HT1080 (cell line): ENCODE results near the gene FXN. TPM values are rescaled to one million over a fixed set of nuclear protein-coding genes. Genes with fewer than 3 reads are reported as not detected.
A peak's percentile ranks its signal among the peaks of the same experiment; 100 is the strongest.
"Not testable (repeated sequence)": the region's sequence is repeated elsewhere in the genome, so short reads cannot be mapped to it uniquely, and the experiment has no call there.

Experiments used
- DNase-seq: peaks from one replicate; pipeline ENCODE4 v3.0.0-alpha.2; 2015; ENCODE audit warnings: low read depth
- total RNA-seq: library from RNA; depleted of rRNA; stranded (reverse); fragments of >200 nt; shearing (Covaris generic); gene quantifications from 2 replicates; pipeline ENCODE4 v1.2.3, GENCODE V29; 2014

The FXN gene
- total RNA-seq, 1 experiment from 2014 or later = 31.9 TPM

DNA sequence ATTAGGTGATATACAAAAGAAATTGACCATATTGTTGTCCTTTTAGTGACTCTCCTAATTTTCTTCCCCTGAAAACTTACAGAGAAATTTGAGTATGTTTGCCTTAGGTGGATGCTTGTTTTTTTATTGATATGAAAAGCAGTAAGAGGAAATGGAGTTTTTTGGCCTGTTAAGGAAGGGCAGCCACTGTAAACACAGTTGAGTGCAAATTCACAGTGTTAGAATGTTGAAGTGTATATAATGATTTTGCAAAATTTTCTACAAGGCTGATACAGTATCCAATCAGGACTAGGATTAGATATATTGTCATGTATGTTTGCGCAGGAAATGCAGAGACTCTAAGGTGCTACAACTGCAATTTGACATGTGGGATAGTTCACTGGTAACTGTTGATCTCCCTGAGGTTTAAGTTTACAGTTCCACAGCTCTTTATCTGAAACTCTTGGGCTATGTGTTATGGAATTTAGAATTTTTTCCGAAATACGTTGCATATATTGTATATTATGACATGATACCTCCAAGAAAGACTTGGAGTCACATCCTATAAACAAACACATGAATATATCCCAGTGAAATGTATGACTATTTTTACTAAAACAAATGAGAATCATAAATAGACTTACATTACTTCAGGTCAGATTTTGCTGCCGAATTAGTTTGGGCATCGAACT is 62.5 kb downstream of the FXN start:
- no peak for DNase-seq

DNA sequence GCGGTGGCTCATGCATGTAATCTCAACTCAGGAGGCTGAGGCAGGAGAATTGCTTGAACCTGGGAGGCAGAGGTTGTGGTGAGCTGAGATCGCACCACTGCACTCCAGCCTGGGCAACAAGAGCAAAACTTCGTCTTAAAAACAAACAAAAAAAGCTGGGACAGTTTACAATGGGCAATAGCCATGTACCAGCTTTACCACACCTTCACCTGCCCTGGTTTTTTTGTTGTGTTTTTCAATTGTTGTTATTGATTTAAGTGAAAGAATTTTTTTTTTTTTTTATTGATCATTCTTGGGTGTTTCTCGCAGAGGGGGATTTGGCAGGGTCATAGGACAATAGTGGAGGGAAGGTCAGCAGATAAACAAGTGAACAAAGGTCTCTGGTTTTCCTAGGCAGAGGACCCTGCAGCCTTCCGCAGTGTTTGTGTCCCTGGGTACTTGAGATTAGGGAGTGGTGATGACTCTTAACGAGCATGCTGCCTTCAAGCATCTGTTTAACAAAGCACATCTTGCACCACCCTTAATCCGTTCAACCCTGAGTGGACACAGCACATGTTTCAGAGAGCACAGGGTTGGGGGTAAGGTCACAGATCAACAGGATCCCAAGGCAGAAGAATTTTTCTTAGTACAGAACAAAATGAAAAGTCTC is 67.9 kb downstream of the FXN start:
- not testable (repeated sequence) for DNase-seq

DNA sequence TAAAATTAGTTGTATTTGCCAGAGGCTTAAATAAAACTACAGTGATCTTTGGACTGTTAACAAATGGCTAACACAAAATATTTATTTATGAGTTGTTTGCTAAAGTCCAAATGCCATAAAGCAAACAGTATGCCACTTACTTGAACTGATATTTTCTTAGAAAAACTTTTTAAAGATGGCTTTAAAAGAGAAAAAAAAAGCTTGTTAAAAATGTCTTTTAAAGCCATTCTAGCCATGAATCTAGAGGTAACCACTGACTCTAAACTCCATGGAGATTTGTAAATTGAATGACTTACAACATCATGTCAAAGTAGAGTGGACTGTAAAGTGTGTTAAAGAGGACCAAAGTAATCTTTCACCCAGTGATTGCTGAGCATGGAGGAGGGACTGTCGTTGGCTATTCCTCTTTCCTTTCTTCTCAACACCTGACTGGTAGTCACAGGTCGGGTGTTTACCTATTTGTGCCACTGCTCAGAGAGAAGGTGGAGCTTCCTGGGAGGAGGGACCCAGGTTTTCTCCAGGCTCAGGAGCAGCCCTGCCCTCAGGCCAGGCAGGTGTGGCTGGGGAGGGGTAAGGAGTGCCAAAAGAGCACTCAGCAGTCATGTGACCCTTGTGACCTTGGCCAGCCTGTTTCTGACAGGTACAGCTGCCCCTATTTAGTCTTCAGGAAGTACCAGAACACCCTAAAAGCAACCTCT is 69.4 kb downstream of the FXN start:
- no peak for DNase-seq

DNA sequence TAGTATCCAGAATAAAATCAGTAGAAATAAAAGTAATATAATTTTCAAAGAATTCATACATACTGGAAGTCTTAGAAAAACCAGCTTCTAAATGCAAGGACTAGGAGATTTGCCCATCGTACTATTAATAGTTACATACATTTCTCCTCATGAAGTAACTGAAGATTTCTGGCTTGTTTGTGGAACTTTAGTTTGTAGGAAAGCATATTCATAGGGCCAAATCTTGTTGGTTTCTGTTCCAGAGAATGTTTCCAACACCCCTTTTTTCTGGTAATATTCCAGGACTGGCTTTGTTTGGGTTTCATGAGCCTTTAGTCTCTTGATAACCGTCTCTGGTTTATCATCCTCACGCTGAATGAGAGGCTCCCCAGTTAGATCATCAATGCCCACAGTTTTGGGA is 72.2 kb downstream of the FXN start:
- no peak for DNase-seq

DNA sequence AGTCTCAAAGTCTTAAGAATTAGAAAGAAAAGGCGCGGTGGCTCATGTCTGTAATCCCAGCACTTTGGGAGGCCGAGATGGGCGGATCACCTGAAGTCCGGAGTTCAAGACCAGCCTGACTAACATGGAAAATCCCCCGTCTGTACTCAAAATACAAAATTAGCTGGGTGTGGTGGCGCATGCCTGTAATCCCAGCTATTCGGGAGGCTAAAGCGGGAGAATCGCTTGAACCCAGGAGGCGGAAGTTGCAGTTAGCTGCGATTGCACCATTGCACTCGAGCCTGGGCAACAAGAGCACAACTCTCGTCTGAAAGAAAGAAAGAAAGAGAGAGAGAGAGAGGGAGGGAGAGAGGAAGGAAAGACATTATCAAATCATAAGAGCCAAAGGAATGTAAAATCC is 73.2 kb downstream of the FXN start:
- not testable (repeated sequence) for DNase-seq

DNA sequence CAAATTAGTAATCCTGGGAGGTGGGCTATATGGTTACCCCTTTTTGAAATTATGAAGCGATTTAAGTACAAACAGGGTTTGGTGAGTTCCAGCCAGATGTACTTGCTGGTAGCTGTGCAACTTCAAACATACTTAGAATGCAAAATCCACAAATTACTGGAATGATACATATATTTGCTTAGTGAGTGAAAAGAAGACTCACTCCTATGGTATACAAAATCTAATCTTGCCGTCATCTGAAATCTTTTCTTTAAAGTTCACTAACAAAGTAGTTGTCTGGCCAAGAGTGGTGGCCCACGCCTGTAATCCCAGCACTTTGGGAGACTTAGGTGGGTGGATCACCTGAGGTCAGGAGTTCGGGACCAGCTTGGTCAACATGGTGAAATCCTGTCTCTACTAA is 73.6 kb downstream of the FXN start:
- DNase-seq = no peak

DNA sequence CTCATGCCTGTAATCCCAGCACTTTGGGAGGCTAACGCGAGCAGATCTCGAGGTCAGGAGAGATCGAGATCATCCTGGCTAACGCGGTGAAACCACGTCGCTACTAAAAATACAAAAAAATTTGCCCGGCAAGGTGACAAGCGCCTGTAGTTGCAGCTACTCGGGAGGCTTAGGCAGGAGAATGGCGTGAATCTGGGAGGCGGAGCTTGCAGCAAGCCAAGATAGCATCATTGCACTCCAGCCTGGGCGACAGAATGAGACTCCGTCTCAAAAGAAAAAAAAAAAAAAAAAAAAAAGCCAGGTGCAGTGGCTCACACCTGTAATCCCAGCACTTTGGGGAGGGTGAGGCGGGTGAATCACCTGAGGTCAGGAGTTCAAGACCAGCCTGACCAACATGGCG is 77.1 kb downstream of the FXN start:
- DNase-seq = not testable (repeated sequence)

DNA sequence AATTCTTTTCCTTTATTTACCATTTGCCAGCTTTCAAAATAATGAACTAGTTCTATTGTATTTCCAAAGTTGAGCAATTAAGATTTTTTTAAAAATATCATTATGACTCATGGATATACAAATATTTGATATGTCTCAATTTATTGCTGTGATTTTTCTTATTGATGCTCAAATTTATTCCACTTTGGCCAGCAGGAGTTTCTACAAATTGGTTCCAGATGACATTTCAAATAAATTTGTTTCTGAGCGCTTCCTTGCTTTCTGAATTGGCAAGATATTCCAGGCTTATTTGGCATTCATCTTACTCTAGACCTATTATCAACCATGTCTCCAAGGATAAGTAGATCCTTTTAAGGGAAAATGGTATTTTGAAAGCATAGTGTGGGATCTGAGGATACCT is 80.1 kb downstream of the FXN start:
- DNase-seq = no peak

DNA sequence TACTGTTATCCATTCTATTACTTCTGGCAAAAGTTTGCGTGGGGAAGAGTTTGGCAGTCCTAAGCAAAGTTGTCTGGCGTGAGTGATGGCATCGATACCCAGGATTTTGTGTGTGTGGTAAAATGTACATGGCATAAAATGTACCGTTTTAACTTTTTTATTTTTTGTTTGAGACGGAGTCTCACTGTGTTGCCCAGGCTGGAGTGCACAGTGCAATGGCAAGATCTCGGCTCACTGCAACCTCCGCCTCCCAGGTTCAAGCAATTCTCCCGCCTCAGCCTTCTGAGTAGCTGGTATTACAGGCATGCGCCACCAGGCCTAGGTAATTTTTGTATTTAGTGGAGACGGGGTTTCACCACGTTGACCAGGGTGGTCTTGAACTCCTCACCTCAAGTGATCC is 83.1 kb downstream of the FXN start:
- DNase-seq = no peak

DNA sequence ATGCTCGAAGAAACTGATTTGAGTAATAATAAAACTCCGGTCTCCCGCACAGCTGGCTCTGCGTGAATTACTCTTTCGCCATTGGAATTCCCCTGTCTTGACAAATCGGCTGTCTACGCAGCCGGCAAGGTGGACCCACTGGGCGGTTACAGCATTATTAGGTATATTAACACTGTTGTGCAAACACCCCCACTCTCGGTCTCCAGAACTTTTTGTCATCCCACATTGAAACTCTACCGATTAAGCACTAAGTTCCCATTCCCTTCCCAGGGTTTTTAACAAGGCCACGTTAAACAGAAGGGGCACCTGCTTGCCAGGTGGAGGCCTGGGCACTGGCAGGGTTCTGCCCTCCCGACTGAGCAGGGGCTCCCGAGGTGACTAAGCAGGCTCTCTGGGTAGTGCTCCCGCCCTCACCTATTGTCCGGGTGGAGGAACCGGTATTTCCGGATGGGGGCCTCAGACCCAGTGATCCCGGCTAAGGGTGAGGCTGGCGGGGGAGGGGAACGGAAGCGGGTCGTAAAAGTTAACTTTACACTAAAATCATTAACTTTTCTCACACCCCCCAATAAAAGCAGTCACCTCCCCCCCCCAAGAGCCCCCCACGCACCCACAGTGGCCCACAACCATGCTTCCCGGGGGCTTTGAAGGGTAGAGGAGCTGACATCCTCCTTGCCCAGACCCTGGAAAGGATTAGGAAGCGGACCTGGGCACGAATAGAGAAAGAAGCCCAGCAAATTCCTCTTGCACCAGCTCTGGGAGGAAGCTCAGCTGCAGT is 85.0 kb downstream of the FXN start:
- DNase-seq = no peak

DNA sequence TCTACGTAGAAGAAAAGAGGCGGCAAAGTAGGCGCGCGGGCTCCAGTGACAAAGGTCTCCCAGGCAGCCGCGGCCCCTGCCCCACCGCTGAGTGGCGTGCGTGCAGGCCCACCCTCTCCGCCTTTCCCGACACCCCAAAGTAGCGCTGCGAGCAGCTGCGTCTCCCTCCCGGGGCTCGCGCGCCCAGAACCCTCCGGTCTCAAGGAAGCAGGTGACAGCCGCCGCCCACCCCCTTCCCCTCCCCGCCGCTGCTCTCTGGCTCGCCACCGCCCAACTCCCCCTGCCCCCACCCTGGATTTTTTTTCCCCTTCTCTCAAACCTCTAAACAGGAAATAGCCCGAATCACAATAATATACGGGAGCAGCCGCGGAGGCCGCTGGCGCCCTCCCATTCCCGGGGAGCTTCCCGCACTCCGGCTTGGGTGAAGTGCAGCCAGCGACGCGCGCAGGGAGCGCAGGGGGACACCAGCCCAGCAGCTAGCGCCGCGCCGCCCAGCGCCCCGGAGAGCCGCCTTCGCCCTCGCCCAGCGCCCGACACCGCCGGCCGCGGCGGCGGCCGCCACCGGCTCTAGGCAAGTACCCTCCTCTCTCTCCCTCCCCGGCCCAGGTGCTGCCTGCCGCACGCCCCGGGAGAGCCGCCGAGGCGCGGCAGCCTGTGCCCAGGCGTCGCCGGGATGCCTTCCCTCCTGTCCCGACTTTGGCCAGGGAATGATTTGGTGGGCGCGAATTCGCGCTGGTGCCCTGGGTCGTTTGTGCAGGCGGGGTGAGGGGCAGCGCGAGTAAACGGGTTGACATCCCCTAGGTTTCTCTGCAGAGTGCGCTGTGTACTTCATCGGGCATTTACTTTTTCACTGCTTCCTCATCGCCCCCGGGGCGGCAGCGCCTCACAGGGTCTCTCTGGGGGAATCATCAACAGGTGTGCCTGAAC is 85.9 kb downstream of the FXN start:
- DNase-seq = peak; percentile 47

DNA sequence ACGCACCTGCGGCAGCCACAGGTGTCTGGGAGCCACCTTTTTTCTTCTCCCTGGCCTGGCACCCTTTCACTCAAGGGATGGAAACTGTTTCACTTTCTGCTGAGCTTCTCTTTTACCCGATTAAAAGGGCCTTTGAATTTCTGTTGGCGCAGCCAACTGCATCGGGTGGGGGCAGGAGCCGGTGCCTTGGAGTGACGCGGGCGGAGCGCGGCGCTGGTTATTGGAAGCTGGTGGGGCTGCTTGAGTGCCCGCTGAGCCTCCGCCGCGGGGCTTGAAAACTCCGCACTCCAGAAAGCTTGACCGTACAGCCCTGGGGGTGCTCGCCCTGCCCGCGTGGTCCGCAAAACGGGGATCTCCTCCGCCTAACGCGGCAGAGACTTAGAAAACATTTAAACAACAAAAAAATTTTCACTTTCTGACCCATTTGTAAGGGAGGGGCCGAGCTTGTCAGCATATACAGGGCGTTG is 86.6 kb downstream of the FXN start:
- peak; percentile 66 for DNase-seq

DNA sequence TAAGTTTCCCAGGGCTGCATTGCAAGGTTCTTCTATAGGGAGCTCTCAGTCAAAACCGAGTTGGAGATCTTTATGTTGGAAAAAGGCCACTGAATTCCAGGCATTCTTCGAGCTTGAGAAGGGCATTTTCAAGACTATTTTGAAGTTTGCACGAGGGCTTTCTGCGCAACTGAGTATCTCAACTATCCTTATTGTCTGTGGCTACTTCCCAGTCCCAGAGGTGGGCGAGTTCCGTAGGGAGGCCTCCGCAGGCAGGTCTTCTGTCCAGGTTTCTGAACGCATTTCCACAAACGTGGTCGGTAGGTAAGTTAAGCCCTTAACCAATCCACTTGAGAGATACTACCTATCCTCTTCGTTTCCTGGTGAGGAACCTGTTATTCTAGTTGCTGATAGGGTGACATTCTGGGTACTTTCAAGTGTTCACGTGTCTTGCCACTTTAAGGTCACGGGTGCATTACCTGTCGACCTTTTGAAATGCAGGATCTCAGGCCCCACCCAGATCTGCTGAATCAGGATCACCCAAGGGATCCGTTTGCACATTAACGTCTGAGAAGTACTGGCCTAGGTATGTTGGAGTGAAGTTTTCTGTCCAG is 87.1 kb downstream of the FXN start:
- DNase-seq = peak; percentile 58

DNA sequence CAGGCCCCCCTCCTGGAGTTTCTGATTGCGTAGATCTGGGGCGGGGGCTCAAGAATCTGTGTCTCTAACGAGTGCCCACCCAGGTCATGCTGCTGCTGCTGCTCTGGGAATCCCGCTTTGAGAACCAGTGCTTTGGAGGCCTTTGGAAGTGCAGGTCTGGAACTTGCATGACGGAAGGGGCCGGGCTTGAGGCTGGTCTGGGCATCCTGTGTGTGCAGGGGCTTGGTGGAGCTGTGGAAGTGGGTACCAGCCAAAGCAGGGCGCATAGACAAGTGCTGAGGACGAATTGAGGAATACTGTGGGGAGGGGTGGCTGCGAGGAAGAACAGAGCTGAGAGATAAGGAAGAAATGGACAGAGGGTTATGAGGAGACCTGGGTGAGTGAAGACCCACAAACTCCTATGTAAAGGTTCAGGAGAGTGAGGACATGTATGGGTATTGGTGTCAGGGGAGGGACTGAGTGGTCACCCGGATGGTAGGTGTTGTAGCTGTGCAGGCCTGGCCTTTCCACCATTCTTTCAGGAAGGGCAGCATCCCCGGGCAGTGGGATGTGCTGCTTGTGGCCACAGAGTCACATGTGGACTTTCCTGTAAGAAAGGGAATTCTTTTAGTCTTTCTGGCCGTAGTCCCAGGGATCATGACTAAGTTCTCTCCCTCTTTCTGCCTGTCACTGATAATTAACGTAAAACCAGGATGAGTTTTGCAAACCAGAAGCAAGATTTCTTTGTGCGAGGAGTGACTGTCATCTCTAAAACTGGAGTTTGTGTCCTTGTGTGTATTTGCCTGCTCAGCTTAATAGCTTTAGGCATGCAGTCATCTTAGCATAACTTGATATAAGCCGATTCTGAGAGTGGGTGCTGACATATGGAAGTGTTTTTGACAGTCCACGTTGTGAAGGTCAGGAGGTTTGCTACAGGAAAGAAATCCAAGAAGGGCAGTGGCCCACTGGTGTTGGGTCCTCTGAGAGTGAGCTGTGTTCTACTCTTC is 95.2 kb downstream of the FXN start:
- peak; percentile 85 for DNase-seq

DNA sequence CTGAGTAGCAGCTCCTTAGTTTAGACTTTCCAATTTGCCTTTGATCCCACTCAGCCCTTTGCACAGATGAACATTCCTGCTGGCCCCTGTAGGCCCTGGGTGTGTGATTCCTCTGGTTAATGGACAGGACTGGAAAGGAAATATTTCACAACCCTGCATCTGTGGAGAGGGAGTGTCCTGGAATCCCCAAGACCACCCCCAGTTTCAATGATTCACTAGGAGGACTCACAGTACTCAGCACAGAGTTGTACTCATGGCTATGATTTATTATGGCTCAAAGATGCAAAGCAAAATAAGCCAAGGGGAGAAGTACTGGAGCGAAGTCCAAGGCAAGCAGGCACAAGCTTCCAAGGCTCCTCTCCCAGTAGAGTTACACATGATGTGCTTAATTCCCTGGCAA is 96.1 kb downstream of the FXN start:
- DNase-seq = peak; percentile 91

DNA sequence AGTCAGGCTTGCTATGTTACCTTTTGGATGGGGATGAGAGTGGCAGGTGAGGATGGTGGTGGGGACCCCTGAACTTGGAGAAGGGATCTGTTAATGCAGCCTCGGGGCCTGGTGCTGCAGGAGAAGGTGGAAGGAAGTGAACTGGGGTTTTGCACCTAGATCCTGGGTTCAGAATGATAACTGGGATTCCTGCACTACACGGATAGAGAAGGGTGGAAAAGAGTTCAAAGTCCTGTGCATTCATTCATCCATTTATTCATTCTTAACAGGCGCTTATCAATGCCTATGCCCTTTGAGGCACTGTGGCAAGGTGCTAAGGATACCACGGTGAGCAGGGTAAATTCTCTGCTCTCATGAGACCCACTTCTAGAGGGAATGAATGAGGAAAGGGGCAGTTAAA is 96.8 kb downstream of the FXN start:
- no peak for DNase-seq

DNA sequence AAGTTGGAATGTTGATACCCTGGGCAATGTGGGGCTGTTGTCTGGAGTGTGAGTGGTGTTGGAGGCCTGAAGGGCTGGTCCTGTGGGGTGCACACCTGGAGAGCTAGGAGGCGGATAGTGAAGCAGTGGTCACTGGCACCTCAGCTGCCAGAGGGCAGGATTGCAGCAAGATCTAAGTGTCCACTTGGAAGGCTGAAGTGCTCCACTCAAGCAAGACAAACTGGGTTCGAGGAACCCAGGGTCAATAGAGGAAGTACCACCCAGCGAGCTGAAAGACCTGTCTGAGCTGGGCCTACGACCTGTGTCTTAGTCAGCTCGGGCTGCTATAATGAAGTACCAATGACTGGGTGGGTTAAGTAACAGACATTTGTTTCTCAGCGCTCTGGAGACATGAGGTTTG is 98.9 kb downstream of the FXN start:
- DNase-seq = no peak

DNA sequence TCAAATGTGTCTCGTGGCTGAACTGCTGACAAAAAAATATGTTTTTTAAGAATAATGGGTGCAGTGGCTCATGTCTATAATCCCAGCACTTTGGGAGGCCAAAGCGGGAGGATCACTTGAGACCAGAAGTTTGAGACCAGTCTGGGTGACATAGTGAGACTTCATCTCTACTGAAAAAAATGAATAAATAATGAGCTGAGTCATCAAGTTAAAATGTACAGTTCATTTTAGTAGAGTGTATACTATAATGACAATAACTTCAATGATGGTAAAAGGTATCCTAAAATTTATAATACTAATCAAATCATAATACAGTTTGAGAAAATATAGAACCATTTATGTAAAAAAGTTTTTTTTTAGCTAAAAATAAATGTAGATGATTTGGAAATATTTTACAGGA is 100.6 kb downstream of the FXN start:
- DNase-seq = no peak

DNA sequence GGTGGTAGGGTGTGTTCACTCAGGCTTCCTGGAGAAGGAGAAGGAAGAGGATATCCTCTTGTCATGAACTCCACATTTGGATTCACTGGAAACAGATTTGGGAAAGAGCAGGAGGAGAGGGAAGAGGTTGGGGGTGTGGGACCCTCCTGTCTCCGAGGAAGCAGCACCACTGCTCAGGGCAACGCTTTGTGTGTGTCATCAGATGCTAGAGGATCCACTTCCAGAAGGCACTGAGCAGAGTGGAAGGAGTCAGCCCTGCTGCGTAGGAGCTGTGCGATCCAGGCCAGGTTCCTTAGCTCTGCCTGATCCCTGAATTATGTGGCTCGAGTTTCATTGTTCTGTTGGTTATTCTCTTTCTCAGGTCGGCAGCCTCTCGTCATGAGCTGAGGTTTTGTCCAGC is 101.2 kb downstream of the FXN start:
- no peak for DNase-seq
